Fibroblast of skin of left biceps (primary cell): ENCODE measurements around the gene NTF4.

Source experiments
- DNase-seq, 2 experiments: peaks; one replicate each; pipeline ENCODE4 v3.0.0-alpha.2; 2013; ENCODE audit warnings: low read depth in 2 of 2

Gene NTF4, protein sequence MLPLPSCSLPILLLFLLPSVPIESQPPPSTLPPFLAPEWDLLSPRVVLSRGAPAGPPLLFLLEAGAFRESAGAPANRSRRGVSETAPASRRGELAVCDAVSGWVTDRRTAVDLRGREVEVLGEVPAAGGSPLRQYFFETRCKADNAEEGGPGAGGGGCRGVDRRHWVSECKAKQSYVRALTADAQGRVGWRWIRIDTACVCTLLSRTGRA

DNA sequence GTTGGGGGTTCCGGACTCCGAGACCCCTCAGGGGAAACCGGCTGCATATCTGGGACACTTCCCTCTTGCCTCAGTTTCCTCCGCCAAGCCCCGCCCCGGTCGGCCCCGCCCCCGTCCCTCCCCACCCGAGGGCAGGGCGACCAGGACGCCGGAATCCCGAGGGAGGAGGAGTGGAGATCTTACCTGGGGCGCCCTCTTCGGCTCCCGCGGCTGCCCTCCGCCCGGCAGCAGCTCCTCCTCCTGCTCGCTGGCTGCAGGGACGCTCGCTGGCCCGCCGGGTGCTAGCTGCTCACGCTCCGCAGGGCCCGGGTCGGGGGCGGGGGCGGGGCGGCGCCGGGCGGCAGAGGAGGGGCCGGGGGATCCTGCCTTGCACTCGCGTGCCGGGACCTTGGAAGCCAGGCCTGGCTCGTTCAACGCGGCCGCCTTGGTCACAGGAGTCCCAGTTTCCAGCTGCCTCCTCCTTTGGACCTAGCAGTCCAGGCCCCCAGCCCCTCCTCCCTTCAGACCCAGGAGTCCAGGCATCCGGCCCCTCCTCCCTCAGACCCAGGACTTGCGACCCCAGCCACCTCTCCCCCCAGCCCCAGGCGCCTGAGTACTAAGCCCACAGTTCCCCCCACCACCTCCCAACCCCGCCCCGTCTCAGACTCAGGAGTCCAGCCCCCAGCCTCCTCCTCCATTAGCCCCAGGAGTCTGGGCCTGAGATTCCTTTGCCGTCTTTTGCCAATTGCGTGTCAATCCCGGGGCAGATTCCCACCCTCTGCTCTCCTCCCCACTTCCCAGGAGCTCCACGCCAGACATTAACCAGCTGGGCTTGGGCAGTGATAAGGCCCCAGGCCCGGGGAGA is at the start of gene NTF4:
TSS of gene NTF4 (minus strand) at position 51 of the 844 bp plus-strand sequence. CDS start 2,821 bp downstream, outside the sequence.
- no peak for DNase-seq

DNA sequence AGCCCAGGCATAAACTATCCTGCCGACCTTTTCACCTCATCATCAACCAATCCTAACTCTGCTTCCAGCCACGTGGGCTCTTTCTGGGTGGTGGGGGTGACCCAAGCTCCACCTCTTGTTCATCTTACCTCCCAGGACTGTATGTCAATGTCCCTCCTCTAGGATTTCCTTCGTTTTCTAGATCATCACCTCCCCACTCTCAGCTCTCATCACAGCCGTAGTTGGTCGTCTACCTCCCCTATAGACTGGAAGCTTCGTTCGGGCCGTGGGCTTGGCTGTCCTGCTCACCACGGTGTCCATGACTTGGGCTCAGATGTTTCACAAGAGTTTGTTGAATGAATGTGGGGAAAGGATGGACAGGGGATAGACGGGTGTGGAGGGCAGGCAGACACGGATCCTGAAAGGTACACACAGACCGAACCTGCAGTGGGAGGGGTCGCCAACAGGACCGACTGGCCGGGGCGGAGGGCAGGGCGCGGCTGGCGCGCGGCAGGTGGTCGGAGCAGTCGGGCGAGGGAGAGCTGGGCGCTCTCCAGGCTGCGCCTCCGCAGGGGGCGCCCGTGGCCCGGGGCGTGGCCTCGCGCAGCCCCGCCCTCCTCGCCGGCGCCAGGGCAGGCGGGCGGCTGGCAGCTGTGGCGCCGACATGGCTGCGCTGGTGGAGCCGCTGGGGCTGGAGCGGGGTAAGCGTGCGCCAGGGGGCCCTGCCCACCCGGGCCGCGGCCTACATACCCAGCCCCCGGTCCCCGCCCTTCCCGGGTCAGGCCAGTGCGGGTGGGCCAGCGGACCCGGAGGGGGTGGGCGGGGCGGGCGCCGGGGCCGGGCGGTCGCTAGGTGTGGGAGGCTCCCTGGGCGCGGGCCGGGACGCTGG is 49.4 kb upstream of the NTF4 start, which contains the start of gene LIN7B:
TSS of gene LIN7B (plus strand) at position 609 of the 868 bp plus-strand sequence. CDS start at position 644, 35 bp downstream.
- DNase-seq = peak in 1 of 2 experiments; percentile 13

DNA sequence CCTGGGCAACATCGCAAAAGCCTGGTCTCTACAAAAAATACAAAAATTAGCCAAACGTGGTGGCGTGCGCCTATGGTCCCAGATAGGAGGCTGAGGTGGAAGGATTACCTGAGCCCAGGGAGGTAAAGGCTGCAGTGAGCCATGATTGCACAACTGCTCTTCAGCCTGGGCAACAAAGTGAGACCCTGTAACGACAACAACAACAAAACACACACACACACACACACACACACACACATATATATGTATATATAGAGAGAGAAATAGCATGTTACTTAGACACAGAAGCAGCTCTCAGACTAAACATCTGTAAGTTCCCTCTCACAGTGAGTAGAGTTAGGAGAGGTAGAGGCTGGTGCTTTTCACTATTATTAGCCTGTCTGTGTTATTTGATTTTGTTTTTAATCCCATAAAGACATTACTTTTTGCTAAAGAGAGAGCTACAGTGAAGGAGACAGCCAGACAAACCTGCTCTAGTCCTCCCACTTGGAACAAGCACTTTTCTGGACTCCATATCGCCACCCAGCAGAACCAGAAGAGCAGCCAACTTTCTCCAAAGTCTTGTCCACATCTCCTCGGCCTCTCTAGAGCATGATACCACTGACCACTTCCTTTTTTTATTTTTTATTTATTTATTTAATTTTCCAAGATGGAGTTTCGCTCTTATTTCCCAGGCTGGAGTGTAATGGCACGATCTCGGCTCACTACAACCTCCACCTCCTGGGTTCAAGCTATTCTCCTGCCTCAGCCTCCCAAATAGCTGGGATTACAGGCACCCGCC is 46.8 kb upstream of the NTF4 start:
- no peak for DNase-seq

DNA sequence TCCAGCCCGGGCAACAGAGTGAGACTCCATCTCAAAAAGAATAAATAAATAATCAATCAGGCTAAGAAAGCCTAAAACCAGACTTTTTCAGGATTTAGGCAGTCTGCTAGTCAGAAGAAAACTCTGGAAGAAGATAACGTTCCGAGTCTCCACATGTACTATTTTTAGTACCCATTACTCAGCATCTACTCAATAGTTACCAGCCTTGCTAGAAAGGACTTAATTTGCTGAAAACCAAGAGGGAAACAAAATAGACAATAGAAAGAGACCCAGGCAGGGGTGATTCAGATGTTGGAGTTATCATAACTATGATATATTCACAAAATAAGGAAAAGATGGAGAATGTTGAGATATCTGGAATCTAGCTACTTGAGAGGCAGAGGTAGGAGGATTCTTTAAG is 45.9 kb upstream of the NTF4 start:
- no peak for DNase-seq

DNA sequence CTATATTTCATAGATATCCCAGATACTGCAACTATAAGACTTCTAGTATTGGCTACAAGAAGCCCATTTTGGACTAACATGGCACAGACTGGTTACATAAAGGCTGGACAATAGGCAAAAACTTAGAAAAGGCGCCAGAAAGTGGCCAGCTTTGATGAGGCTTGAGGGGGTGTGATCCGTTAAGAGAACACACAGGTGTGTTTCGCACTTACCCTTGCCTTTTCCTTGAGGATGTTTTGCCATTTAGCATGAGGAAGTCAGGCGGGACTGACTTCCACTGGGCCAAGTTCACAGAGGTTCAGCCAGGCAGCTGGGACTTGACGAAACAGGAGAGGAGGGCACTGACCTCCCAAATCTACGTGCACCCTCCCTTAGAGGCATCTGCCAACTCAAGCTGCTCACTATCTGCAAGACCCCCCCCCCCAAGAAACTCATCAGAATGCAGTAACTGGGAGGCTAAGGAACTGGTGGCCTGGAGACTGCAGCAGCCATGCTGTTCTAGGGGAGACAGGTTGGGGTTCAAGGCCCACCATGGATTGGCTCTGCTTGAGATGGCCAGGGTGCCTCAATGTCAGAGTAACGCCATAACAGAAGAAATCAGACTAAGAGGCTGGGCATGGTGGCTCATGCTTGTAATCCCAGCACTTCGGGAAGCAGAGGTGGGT is 45.1 kb upstream of the NTF4 start:
- DNase-seq = no peak

DNA sequence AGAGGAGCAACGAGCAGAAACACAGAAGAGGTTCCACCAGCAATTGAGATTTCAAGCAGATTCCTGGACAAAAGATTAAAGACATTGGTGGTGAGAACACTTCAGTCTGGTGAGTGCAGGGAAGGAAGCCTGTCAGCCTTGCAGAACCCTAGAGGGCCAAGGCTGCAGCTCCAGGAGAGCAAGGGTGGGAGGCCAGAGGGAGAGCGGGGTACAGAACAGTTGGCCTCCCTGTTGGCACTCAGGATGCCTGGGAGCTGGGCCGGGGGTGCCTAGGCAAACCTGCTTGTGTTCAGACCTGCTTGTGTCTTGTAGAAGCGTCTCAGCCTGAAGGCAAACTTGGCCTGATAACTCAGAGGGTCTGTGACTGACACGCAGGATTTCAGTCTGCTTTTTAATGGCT is 44.4 kb upstream of the NTF4 start:
- DNase-seq = no peak

DNA sequence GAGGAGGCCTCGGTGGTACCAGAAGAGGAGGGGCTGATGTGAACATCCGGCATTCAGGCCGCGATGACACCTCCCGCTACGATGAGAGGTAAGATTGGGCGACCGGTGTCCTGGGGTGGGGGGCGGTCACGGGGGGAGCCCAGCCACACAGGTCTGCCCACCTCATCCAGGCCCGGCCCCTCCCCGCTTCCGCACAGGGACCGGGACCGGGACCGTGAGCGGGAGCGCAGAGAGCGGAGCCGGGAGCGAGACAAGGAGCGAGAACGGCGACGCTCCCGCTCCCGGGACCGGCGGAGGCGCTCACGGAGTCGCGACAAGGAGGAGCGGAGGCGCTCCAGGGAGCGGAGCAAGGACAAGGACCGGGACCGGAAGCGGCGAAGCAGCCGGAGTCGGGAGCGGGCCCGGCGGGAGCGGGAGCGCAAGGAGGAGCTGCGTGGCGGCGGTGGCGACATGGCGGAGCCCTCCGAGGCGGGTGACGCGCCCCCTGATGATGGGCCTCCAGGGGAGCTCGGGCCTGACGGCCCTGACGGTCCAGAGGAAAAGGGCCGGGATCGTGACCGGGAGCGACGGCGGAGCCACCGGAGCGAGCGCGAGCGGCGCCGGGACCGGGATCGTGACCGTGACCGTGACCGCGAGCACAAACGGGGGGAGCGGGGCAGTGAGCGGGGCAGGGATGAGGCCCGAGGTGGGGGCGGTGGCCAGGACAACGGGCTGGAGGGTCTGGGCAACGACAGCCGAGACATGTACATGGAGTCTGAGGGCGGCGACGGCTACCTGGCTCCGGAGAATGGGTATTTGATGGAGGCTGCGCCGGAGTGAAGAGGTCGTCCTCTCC is 43.2 kb upstream of the NTF4 start:
- DNase-seq = no peak

DNA sequence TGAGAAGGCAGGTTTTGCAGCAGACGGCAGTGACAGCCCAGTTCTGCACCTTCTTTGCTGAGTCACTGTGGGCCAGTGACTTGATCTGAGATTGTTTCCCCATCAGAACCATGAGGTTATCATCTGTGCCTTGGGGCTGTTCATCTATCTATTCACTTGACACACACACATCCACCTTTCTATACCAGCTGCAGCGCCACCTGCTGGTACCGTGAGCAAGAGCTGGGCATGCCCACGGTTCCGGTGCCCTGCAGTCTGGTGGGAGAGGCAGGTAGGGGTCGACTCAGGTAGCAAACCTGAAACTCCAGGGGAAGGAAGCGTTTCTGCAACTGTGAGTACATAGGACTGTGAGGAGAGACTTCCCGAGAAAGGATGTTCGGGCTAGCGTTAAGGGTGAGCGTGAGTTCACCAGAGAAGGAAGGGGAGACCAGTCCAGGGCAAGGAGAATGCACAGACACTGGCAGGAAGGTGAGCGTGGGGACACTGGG is 42.1 kb upstream of the NTF4 start:
- no peak for DNase-seq

DNA sequence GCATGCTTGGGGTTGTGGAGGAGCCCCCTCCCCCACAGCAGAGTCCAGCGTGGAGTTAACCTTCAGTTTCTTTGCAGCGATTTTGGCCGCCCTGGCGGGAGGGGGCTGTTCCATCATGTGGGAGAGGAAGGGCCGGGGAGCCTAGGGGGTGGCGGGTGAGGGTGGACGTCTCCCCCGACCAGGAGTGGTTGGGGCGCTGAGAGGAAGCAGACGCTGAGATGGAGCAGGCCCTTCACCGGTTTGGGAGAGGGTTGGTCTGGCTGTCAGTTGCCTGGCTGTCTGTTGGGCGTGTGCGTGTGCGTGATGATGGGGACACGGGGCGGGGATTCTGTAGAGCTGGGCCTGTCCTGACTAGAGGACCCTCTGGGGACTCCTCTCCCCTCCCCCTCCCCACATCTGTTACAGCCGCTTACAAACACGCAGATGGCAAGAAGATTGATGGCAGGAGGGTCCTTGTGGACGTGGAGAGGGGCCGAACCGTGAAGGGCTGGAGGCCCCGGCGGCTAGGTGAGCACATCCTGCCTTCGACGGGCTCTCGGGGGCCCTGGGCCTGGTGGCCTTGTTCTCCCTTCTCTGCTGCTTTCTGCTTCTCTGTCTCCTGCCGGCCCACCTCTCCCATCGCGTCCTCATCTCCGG is 39.7 kb upstream of the NTF4 start:
- no peak for DNase-seq

DNA sequence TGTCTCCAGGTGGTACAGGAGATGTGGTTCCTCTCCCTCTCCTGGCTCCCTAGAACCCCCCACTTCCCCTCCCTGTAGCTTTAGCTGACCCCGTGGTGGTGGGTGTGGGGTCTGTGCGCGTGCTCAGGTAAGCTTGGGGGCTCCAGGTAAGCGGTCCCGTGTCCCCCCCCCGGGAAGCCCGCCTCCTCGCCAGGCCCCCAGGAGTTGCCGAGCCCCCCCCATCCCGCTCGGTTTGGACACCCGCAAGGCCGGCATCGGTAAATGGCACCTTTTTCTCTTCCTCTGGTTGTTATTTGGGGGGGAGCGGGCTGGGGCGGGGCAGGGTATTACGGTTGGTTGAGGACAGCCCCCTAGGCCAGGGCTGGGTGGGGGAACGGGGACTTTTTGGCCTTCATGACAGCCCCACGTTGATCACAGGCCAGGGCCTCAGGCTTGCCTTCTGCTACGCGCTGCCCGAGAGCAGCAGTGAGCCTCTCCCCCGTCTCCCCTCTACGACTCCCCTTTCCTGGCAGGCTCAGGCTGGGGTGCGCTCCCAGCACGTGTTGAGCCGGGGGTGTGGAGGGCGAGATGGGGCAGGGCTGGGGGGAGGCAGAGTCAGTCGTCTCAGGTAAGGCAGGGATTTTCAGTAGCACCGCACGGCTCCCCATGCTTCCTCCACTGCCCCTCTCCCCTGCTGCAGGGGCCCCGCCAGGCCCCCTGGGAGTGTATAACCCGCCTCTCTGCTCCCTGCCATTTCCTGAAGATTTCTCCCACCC is 38.9 kb upstream of the NTF4 start:
- DNase-seq = no peak

DNA sequence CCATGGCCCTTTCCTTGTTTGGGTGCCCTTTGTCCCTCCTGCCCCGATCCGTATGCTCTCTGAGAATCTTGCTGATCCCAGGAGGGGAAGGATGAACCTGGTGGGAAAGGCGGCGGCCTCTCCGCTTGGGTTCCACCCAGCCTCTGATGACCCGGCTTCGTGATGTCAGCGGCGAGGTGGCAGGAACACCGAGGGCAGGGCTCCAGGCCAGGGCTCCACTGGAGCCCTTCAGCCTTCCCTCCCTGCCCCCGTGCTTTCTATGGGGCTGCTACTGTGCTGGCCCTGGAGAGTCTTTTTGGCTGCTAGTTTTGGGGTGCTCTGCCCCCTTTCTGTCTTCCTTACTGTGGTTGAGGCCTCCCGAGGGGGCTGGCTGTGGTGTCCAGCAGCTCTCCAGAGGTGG is 37.7 kb upstream of the NTF4 start:
- DNase-seq = no peak

DNA sequence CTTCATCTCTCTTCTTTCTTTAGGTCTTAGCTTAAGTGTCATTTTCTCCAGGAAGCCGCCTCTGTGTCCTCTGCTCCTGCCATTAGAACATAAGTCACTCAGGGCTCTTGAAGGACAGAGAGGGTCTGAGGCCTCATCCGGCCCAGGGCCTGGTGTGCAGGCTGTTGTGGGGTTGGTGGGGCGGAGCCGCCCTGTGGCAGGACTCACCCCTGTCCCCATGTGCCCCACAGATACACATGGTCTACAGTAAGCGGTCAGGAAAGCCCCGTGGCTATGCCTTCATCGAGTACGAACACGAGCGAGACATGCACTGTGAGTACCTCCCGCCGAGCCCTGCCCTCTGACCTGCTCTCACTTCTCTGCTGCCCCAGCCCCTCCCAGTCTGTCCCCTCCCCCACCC is 36.5 kb upstream of the NTF4 start:
- DNase-seq = no peak

DNA sequence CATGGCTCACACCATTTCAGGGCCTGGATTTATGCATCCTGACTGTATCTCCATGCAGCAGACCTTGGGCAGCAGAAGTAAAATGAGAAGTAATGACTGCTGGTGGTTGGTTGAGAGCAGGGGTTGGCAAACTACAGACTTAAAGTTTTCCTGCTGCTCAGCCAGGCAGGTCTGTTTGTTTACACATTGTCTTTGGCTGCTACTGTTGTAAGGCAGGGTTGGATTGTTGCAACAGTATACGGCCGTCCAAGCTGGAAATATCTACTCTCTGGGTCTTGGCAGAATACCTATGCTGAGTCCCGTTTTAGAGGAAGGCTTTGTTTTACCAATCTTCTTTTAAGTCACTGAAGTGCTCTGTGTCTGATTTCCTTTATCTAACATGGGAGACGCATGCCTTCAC is 34.2 kb upstream of the NTF4 start:
- DNase-seq = no peak

DNA sequence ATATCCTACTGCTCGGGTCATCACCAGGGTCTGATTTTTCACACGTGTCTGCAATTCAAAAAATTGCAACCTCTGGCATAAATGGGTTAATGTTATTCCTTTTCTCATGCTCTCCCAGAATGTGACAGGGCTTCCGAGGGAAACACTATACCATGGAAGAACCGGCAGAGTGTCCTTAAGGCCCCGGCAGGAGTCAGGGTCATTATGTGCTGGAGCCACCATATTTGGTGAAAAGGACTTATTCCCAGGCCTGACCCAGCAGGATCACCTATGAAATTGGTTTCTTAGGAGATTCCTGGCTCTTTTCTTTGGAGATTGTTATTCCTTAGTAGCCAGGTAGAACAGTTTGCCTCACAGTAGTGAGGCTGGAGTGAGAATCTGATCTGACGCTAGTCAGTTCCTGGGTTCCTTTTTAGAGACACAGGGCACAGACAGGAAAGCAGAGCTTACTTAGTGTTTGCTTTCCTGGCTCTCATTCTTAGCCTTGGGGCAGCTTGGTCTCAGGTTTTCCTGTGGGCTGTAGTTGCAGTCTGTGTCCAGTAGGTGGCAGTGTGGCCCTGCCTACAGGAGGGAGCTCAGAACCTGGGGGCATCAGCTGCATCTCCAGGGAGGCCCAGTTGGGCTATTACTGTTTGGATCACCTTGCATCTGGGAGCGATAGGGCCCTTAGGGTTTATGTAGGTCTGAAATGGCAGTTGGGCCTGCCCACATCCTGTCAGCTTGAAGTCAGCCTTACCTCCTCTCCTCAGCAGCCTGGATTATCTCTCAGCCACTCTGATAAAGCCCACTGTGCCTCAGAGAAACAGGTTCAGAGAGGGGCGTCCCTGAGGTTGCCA is 33.1 kb upstream of the NTF4 start:
- DNase-seq = no peak

DNA sequence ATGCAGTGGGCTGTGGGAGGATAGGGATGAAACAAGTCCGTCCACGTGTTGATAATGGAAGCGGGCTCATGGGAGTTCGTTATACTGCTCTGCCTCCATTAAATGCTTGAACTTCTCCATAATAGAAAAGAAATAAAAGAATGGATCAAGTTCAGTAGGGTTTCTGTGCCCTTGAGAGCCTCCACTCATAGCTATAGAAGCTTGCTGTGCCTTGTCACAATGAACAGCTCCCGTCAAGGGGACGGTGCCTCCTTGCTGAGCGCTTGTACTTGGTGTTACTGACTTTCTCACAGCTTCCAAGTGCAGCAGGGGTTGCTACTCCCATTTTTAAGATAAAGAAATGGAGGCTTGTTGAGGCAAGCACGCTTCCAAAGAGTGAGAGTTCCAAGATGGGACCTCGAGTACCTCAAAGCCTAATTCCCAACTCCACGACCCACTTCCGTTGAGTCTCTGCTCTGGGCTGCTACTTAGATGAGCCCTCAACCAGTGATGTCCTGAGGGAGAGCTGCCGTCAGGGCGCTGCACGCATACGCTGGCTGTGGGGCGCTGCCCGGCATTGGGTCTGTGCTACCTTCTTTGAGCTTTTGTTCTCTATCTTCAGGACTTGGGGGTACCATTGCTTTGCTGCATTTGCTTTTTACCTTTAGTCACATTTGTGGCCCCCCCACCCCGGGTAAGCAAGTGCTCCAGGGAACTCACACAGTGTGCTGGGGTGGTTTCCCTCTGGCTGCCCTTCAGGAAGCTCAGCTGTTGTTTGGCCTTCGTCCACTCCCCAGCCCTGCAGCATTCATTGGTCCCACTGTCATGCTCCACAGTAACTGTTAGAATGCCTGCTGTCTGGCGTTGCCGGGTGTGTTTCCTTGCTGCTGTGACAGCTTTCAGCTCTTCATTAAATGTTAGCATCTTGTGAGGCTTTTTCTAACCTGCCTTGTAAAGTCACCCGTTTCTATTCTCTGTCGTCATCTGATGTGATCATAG is 30.2 kb upstream of the NTF4 start:
- no peak for DNase-seq

DNA sequence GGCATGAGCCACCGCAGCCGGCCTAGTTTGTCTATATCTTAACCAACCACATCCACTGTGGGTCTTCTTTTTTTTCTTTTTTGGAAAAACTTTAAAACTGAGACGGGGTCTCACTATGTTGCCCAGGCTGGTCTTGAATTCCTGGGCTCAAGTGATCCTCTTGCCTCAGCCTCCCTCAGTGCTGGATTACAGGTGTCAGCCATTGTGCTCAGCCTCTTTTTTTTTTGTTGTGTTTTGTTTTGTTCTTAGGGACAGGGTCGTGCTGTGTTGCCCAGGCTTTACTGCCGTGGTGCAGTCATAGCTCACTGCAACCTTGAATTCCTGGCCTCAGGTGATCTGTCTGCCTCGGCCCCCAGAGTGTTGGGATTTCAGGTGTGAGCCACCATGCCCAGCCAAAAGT is 28.1 kb upstream of the NTF4 start:
- no peak for DNase-seq
